ENCODE results near the gene ANKRD45.
"Not testable (repeated sequence)": the region's sequence is repeated elsewhere in the genome, so short reads cannot be mapped to it uniquely, and the experiment has no call there.

Gene ANKRD45

DNA sequence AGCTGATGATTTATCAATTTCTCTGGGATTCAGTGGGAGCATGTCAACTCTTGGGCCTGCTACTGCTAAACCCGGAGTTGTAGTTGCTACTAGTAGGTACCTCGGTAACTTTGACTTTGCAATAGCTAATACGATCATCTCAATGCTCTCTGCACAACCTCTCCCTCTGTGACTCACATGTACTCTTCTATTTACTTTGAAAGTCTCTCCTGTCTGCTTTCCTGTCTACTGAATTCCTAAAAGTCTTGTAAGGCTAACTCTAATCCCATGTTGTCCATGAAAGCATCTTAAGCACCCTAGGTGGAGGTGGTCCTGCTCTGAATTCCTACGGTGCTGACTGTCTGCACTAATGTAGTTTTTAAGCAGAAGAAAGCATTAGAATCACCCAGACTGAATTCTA lies 96.1 kb downstream of the ANKRD45 start:
- DNase-seq (ENCODE audit: low read depth in 2 of 3, low spot score in 2 of 3): no peak

DNA sequence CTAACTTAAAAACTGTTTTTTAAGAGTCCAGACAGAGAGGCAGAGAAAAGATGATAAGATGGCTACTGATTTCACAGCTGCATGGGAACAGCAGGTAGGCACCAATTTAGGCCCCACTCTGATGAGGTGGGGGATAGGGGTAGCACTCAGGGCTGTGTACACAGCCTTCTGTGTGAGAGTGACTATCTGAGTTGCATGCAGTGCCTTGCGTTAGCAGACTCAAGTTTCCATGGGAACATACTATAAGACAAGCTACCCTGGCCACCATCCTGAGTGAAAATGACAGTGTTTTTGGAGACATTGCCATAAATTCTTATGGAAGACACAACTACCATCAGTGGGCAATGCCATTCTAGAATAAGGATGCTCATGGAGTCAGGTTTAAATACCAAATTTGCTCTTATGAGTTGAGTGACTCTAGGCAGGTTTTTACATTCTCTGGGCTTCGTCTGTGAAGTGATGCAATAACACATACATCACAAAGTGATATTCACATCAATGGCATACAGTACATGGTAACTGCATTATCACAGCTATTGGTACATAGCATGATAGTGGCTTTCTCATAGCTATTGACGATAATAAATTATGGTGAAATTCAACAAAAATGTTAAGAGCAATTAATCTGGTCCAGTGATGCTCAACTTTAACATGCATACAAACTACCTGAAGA lies 97.3 kb downstream of the ANKRD45 start:
- no peak for DNase-seq (ENCODE audit: low read depth in 2 of 3, low spot score in 2 of 3)

DNA sequence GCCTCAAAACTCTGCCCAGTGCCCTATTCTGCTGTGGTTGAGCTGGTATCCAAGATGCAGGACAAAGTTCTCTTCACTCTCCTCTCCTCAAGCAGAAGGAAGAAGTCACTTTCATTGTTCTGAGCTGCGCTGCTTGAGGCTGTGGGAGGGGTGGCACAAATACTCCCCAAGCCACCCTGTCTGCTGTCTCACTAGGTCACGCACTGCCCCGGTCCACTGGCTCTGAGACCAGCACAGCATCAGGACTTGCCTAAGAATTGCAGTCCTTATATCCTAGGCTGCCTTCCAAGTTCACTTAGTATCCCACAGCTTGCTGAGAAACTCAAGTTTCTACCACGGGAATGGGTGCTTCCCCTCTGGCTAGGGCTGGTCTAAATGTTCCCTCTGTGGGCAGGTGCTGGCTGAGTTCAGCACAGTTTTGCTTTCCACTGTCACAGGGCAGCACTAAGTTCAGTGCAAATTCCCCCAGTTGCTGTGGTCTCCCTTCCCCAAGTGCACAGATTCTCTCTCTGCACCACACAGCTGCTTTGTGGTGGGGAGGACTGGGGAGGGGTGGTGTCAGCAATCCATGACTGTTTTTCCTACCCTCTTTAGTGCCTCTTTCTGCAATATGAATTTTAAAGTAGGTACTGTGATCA lies 99.2 kb downstream of the ANKRD45 start:
- no peak for DNase-seq (ENCODE audit: low read depth in 2 of 3, low spot score in 2 of 3)

DNA sequence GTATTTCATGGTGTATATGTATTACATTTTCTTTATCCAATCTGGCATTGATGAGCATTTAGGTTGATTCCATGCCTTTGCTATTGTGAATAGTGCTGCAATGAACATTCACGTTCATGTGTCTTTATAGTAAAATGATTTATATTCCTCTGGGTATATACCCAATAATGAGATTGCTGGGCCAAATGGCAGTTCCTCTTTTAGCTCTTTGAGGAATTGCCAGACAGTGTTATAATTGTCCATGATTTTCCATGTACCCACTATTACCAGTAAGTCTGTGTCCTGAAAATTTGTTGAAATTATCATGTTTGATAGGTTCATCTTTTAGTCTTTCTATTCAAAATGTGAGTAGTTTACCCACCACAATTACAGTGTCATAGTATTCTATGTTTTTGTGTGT lies 101.2 kb downstream of the ANKRD45 start:
- DNase-seq (ENCODE audit: low read depth in 2 of 3, low spot score in 2 of 3): no peak

DNA sequence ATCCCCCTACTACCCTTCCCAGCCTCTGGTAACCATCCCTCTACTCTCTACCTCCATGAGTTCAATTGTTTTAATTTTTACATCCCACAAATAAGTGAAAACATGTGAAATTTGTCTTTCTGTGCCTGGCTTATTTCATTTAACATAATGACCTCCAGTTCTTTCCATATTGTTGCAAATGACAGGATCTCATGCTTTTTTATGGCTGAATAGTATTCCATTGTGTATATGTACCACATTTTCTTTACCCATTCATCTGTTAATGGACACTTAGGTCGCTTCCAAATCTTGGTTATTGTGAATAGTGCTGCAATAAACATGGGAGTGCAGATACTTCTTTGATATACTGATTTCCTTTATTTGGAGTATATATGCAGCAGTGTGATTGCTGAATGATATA lies 105.8 kb downstream of the ANKRD45 start:
- not testable (repeated sequence) for DNase-seq (ENCODE audit: low read depth in 2 of 3, low spot score in 2 of 3)

DNA sequence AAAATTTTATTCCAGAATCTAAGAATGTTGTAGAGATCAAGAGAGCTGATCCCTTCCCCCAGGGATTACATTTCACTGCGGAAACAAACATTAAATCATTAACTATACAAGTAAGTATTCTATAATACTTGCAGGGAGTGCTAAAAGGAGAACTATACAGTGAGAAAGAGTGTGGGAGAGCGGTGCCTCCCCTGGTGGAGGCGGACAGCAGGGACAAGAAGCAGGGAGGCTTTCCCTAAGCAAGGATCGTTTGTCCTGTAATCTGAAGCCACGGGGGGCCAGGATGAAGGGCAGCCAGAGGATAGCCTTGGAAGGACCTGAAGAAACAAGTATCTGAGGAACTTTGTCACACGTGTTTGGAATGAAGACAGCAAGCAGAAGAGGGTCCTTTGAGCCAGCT lies 106.8 kb downstream of the ANKRD45 start:
- DNase-seq (ENCODE audit: low read depth in 2 of 3, low spot score in 2 of 3): no peak

DNA sequence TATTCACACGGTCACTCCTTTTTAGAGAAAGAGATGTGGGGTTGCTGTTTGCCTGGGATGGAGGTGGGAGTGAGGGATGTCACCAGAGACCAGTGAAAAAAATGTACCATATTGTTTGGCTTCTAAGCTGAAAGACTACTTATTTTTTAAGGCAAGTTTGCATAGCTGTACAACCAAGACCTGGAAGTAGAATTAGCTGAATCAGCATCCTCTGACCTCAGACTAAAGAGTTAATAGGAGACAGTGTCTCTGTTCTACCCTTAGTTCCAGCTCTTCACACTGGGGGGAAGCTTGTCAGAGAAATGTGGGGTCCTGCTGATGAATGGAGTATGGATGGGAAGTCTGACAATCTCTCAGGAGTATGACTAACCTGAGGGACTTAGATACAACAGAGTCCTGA lies 108.4 kb downstream of the ANKRD45 start:
- no peak for DNase-seq (ENCODE audit: low read depth in 2 of 3, low spot score in 2 of 3)

DNA sequence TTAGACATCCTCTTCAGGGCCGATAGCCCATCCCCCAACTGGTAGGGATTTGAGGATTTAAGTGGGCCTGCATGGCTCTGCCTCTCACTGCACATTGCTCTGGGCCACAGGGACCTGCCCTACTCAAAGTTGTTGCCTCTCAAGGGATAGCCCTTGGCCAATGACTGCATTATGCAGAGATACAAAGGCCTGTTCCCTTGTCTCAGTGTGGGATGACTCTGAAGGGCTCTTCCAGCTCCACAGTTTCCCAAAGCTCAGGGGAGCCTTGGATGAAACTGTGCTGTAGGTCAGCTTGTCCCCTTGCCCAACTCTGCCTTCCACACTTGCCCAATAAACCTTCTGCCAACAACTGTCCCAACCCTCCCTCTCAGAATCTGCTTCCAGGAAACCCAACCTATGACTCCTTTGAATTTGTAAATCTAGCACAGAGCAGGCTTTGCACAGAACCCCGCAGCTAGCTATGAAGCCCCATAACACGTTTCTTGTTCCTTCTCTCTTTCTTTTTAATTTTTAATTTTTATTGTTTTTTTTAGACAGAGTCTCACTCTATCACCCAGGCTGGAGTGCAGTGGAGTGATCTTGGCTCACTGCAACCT lies 109.3 kb downstream of the ANKRD45 start:
- no peak for DNase-seq (ENCODE audit: low read depth in 2 of 3, low spot score in 2 of 3)

Data from activated CD8-positive, alpha-beta memory T cell treated with anti-CD3 and anti-CD28 coated beads for 48 hours (primary cell).